ENCODE results near the gene ASS1.
A peak's percentile ranks its signal among the peaks of the same experiment; 100 is the strongest.

The ASS1 gene

DNA sequence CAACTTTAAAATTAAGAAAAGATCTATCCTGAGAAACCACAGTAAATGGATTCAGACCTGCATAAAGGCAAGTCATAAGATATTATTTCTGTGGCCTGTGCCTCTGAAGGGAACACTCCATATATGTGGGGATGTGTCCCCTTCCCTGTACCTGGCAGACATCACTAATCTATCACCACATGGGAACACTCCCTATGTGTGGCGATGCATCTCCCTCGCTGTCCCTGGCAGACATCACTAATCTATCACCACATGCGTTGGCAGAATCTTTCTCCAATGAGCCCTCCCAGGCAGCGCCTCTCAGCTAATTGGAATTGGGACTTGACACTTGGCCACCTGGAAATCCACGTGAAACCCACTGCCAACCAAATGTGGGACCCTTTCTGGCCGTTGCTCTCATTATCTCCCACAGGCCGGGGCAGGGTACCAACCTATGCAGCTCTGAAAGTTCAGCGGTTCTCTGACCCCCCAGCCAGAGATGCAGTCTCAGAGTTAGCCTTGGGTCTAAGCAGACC, 25.2 kb upstream of the ASS1 start:
- TF ChIP-seq, protein P1, sequence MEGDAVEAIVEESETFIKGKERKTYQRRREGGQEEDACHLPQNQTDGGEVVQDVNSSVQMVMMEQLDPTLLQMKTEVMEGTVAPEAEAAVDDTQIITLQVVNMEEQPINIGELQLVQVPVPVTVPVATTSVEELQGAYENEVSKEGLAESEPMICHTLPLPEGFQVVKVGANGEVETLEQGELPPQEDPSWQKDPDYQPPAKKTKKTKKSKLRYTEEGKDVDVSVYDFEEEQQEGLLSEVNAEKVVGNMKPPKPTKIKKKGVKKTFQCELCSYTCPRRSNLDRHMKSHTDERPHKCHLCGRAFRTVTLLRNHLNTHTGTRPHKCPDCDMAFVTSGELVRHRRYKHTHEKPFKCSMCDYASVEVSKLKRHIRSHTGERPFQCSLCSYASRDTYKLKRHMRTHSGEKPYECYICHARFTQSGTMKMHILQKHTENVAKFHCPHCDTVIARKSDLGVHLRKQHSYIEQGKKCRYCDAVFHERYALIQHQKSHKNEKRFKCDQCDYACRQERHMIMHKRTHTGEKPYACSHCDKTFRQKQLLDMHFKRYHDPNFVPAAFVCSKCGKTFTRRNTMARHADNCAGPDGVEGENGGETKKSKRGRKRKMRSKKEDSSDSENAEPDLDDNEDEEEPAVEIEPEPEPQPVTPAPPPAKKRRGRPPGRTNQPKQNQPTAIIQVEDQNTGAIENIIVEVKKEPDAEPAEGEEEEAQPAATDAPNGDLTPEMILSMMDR (conservative IDR thresholded peaks at IDR 0.05; ENCODE audit: low read depth, low read length), result no peak
- DNase-seq (ENCODE audit: low read depth), result no peak
- H3K4me3 ChIP-seq (ENCODE audit: low read depth, low read length), result no peak overlapping the region

DNA sequence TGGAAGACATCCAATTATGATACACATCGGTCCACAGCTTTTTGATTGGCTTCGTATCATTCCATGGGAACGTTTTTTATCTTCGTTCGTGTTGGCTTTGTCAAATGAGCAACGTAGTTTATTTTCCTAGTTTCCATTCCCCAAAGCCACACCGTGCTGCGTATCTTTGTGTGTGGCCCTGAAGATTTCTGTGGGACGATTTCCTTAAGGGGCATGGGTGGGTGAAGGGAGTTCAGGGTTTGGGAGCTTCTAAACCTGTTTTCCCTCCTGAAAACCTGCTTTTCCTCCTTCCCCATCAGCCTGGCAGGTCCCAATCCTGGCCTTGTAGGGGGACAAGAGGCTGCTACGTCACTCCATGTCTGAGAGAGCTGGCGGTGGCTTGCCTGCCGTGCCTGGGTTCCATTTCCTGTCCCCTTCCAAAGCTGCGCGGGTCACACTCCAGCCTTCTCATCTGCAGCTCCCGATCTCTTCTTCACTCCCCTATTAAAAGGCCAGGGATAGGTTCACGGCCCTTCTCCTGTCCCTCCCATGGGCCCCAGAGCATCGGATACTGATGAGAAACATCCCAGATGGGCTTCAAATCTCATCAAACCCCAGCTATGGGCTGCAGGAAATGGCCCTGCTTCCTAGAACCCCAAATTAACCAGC, 23.5 kb upstream of the ASS1 start:
- H3K4me3 ChIP-seq (ENCODE audit: low read depth, low read length), result no peak overlapping the region
- no peak for DNase-seq (ENCODE audit: low read depth)
- TF ChIP-seq, protein P1 (conservative IDR thresholded peaks at IDR 0.05; ENCODE audit: low read depth, low read length), result no peak

DNA sequence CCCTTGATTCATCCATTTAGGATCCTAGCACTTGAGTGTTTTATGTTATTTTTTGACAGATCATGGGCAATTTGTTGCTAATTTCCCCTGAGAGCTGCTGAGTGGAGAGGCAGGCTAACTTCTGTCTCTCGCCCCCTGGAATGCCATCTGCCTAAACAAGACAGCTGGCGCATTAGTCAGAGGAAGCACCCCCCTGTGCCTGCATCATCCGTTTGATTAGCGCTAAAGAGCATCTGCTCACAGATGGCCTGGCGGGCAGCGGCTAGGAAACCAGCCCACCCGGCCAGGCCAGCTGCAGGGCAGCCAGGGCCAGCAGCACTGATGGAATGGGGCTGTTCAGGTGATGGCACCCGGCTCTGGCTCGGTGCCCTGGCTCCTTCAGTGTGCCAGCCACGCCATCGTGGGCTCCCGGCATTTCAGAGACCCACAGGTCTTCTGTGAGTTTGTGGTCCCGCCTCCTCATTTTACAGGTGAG, 22.9 kb upstream of the ASS1 start:
- TF ChIP-seq, protein P1 (conservative IDR thresholded peaks at IDR 0.05; ENCODE audit: low read depth, low read length), result no peak
- peak; percentile 89 for DNase-seq (ENCODE audit: low read depth)
- H3K4me3 ChIP-seq (ENCODE audit: low read depth, low read length), result no peak overlapping the region

GRCh38 chr9:130422546-130422945, 22.2 kb upstream of the ASS1 start:
- TF ChIP-seq, protein P1 (conservative IDR thresholded peaks at IDR 0.05; ENCODE audit: low read depth, low read length), result no peak
- H3K4me3 ChIP-seq (ENCODE audit: low read depth, low read length), result no peak overlapping the region
- no peak for DNase-seq (ENCODE audit: low read depth)

GRCh38 chr9:130423272-130423671, 21.5 kb upstream of the ASS1 start:
- DNase-seq (ENCODE audit: low read depth), result no peak
- TF ChIP-seq, protein P1 (conservative IDR thresholded peaks at IDR 0.05; ENCODE audit: low read depth, low read length), result no peak
- no peak overlapping the region for H3K4me3 ChIP-seq (ENCODE audit: low read depth, low read length)

DNA sequence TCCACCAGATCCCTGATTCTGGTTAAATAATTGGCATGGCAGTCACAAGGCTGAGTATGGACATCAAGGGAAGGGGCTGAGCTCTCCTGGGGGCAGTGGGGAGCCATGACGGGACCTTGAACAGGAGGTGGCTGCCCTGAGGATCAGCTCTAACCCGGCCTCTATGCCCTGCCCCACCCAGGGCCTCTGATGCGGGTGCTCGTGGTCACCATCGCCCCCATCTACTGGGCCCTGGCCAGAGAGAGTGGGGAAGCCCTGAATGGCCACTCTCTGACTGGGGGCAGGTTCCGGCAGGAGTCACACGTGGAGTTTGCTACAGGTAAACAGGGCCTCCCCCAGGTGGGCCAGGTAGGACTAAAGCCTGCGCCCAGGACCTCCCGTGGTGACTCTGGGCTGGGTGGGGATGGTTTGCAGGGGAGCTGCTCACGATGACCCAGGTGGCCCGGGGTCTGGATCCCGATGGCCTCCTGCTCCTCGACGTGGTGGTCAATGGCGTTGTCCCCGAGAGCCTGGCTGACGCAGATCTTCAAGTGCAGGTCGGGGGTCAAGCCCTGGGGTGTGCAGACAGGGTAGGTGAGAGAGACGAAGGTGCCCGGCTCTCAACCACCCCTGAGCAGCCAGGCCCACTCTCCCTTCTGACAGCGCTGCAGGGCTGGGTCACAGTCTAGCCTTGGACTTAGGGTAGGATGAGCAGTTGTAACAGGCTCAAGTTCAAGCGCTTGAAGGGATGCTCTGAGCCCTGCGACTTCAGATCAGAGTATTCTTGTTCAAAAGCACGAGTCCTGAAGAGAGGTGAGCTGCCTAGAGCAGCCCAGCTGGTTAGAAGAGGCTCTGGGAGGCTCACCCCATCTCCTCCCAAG, 19.9 kb upstream of the ASS1 start:
- H3K4me3 ChIP-seq (ENCODE audit: low read depth, low read length), result no peak overlapping the region
- no peak for DNase-seq (ENCODE audit: low read depth)
- TF ChIP-seq, protein P1 (conservative IDR thresholded peaks at IDR 0.05; ENCODE audit: low read depth, low read length), result no peak

Data from choroid plexus epithelial cell (primary cell).